SH-SY5Y (cell line): ENCODE results near the gene C13orf46.
A peak's percentile ranks its signal among the peaks of the same experiment; 100 is the strongest.

Experiments
- GATA2 ChIP-seq: IDR thresholded peaks from 2 replicates; pipeline ENCODE4 v1.6.1; 2011; ENCODE audit warnings: mild to moderate bottlenecking, low read depth, low read length
- GATA3 ChIP-seq: IDR thresholded peaks from 2 replicates; pipeline ENCODE4 v1.6.1; 2011; ENCODE audit warnings: low read depth, mild to moderate bottlenecking, low read length, moderate library complexity

Gene C13orf46

GRCh38 chr13:114001331-114002008 is 27.6 kb upstream of the C13orf46 start:
- TF ChIP-seq GATA3 (no peak), GATA2 (no peak)

GRCh38 chr13:114000151-114001040 is 26.5 kb upstream of the C13orf46 start:
- TF ChIP-seq GATA3 (no peak), GATA2 (no peak)

GRCh38 chr13:113999618-113999910 is 25.7 kb upstream of the C13orf46 start:
- no peak for TF ChIP-seq GATA3
- TF ChIP-seq GATA2 = no peak

GRCh38 chr13:113998781-113999617 is 25.1 kb upstream of the C13orf46 start:
- TF ChIP-seq GATA2 (no peak), GATA3 (no peak)

- TF ChIP-seq GATA3 = no peak
- TF ChIP-seq GATA2 = no peak
Measured at GRCh38 chr13:113997845-113998751, 24.2 kb upstream of the C13orf46 start.

GRCh38 chr13:113996912-113997745 is 23.3 kb upstream of the C13orf46 start:
- no peak for TF ChIP-seq GATA3
- no peak for TF ChIP-seq GATA2

- TF ChIP-seq GATA2 = no peak
- TF ChIP-seq GATA3 = no peak
Measured at GRCh38 chr13:113996081-113996911, 22.4 kb upstream of the C13orf46 start.

GRCh38 chr13:113995051-113995601 is 21.2 kb upstream of the C13orf46 start:
- TF ChIP-seq GATA2 (no peak), GATA3 (no peak)

- TF ChIP-seq GATA3 (no peak), GATA2 (no peak)
Measured at GRCh38 chr13:113992276-113993005, 18.6 kb upstream of the C13orf46 start.

- TF ChIP-seq GATA3 = no peak
- no peak for TF ChIP-seq GATA2
Measured at GRCh38 chr13:113991676-113992179, 17.9 kb upstream of the C13orf46 start.

GRCh38 chr13:113991191-113991669 is 17.4 kb upstream of the C13orf46 start:
- TF ChIP-seq GATA2 = peak; percentile 87
- TF ChIP-seq GATA3 = no peak; the same call in 1 of the 2 replicates
